H9 (cell line): ENCODE data around the gene SLC7A5. TPM values are rescaled to one million over a fixed set of nuclear protein-coding genes. Genes with fewer than 3 reads are reported as not detected.

Experiments used
- DNase-seq: peaks from one replicate; pipeline ENCODE4 v3.0.0-alpha.2; 2017
- H2AFZ ChIP-seq: one replicate; pipeline ENCODE4 v1.6.1; 2013; ENCODE audit warnings: mild to moderate bottlenecking, low read length, control low read depth, moderate library complexity
- H2AK5ac ChIP-seq: 2 replicates; pipeline ENCODE4 v1.6.1; 2013; ENCODE audit warnings: low read length, control low read depth, mixed read lengths; ENCODE audit not compliant: insufficient read length
- H2BK120ac ChIP-seq: one replicate; pipeline ENCODE4 v1.6.1; 2013; ENCODE audit warnings: low read depth, mild to moderate bottlenecking, low read length, control low read depth, inconsistent platforms; ENCODE audit not compliant: poor library complexity, severe bottlenecking
- H2BK12ac ChIP-seq: 2 replicates; pipeline ENCODE4 v1.6.1; 2013; ENCODE audit warnings: low read length, control low read depth, mixed read lengths, low read depth; ENCODE audit not compliant: insufficient read length
- H2BK15ac ChIP-seq: 2 replicates; pipeline ENCODE4 v1.6.1; 2013; ENCODE audit warnings: low read depth, low read length, control low read depth
- H2BK20ac ChIP-seq: one replicate; pipeline ENCODE4 v1.6.1; 2013; ENCODE audit warnings: low read depth, mild to moderate bottlenecking, low read length, control low read depth, inconsistent platforms; ENCODE audit not compliant: poor library complexity, severe bottlenecking
- H2BK5ac ChIP-seq: 2 replicates; pipeline ENCODE4 v1.6.1; 2013; ENCODE audit warnings: low read length, control low read depth, mixed read lengths; ENCODE audit not compliant: insufficient read length
- H3K14ac ChIP-seq: 2 replicates; pipeline ENCODE4 v1.6.1; 2013; ENCODE audit warnings: low read length, control low read depth; ENCODE audit not compliant: insufficient read depth
- H3K18ac ChIP-seq: 2 replicates; pipeline ENCODE4 v1.6.1; 2013; ENCODE audit warnings: low read depth, mild to moderate bottlenecking, mixed read lengths, low read length, control low read depth; ENCODE audit not compliant: insufficient read length
- H3K23ac ChIP-seq: 2 replicates; pipeline ENCODE4 v1.6.1; 2013; ENCODE audit warnings: low read length, control low read depth, mixed read lengths, low read depth; ENCODE audit not compliant: insufficient read length
- H3K23me2 ChIP-seq: 2 replicates; pipeline ENCODE4 v1.6.1; 2013; ENCODE audit warnings: low read depth, mild to moderate bottlenecking, mixed read lengths, low read length, control low read depth; ENCODE audit not compliant: insufficient read length, poor library complexity, severe bottlenecking
- H3K27ac ChIP-seq: 2 replicates; pipeline ENCODE4 v1.5.1; 2013; ENCODE audit warnings: low read length, control low read depth, mixed read lengths, low read depth; ENCODE audit not compliant: insufficient read length
- H3K27me3 ChIP-seq: 2 replicates; pipeline ENCODE4 v1.6.1; 2013; ENCODE audit warnings: low read length, control low read depth, inconsistent platforms; ENCODE audit not compliant: insufficient read depth
- H3K4ac ChIP-seq: 2 replicates; pipeline ENCODE4 v1.6.1; 2013; ENCODE audit warnings: low read depth, mild to moderate bottlenecking, control low read depth, inconsistent platforms, low read length, moderate library complexity
- H3K4me1 ChIP-seq: 2 replicates; pipeline ENCODE4 v1.6.1; 2013; ENCODE audit warnings: low read length, control low read depth, inconsistent platforms; ENCODE audit not compliant: insufficient read depth
- H3K4me2 ChIP-seq: 2 replicates; pipeline ENCODE4 v1.6.1; 2013; ENCODE audit warnings: low read length, control low read depth, mixed read lengths; ENCODE audit not compliant: insufficient read length, insufficient read depth
- H3K56ac ChIP-seq: 2 replicates; pipeline ENCODE4 v1.6.1; 2013; ENCODE audit warnings: low read depth, mild to moderate bottlenecking, mixed read lengths, low read length, control low read depth; ENCODE audit not compliant: insufficient read length
- H3K79me1 ChIP-seq: 2 replicates; pipeline ENCODE4 v1.6.1; 2013; ENCODE audit warnings: low read depth, mild to moderate bottlenecking, moderate library complexity, low read length, control low read depth, inconsistent platforms; ENCODE audit not compliant: insufficient read depth, poor library complexity, severe bottlenecking
- H3K79me2 ChIP-seq: 2 replicates; pipeline ENCODE4 v1.6.1; 2013; ENCODE audit warnings: low read length, control low read depth, inconsistent platforms; ENCODE audit not compliant: insufficient read depth
- H3K9ac ChIP-seq: 2 replicates; pipeline ENCODE4 v1.6.1; 2013; ENCODE audit warnings: low read length, control low read depth, mixed read lengths; ENCODE audit not compliant: insufficient read length; ENCODE audit errors: extremely low read depth
- H3K9me3 ChIP-seq: one replicate; pipeline ENCODE4 v1.6.1; 2013; ENCODE audit warnings: low read depth, low read length, inconsistent platforms; ENCODE audit not compliant: control insufficient read depth
- H3T11ph ChIP-seq: one replicate; pipeline ENCODE4 v1.6.1; 2013; ENCODE audit warnings: mild to moderate bottlenecking, low read length, control low read depth, inconsistent platforms
- H4K20me1 ChIP-seq: one replicate; pipeline ENCODE4 v1.6.1; 2013; ENCODE audit not compliant: control insufficient read depth, insufficient read length, insufficient read depth
- H4K5ac ChIP-seq: 2 replicates; pipeline ENCODE4 v1.6.1; 2013; ENCODE audit warnings: low read depth, mild to moderate bottlenecking, mixed read lengths, low read length, control low read depth; ENCODE audit not compliant: insufficient read length
- H4K8ac ChIP-seq: replicated peaks from 2 replicates; pipeline ENCODE4 v1.6.1; 2013; ENCODE audit warnings: low read length, control low read depth, mixed read lengths, low read depth; ENCODE audit not compliant: insufficient read length
- H4K91ac ChIP-seq: 2 replicates; pipeline ENCODE4 v1.6.1; 2013; ENCODE audit warnings: low read depth, mild to moderate bottlenecking, moderate library complexity, mixed read lengths, low read length, control low read depth; ENCODE audit not compliant: insufficient read length
- H3K27ac Mint-ChIP-seq, 3 experiments: 2 replicates in 2 of 3; 3 replicates in 1 of 3; pipeline ENCODE4 v1.8.0; 2020 to 2021; ENCODE audit warnings: mixed read lengths in 3 of 3, mild to moderate bottlenecking in 1 of 3, moderate library complexity in 1 of 3
- H3K27me3 Mint-ChIP-seq: 2 replicates; pipeline ENCODE4 v1.8.0; 2021; ENCODE audit warnings: low read depth, mild to moderate bottlenecking, moderate library complexity, mixed read lengths
- H3K36me3 Mint-ChIP-seq, 3 experiments: 2 replicates in 2 of 3; 3 replicates in 1 of 3; pipeline ENCODE4 v1.8.0; 2020 to 2021; ENCODE audit warnings: low read depth in 3 of 3, mixed read lengths in 3 of 3; ENCODE audit not compliant: insufficient read depth in 1 of 3
- H3K4me1 Mint-ChIP-seq, 2 experiments: 2 replicates each; pipeline ENCODE4 v1.8.0; 2020; ENCODE audit warnings: mixed read lengths in 2 of 2
- H3K4me3 Mint-ChIP-seq, 2 experiments: 2 replicates in 1 of 2; 3 replicates in 1 of 2; pipeline ENCODE4 v1.8.0; 2020 to 2021; ENCODE audit warnings: mild to moderate bottlenecking in 2 of 2, mixed read lengths in 2 of 2, moderate library complexity in 1 of 2
- H3K9me3 Mint-ChIP-seq, 2 experiments: 2 replicates in 1 of 2; 3 replicates in 1 of 2; pipeline ENCODE4 v1.8.0; 2020; ENCODE audit warnings: mild to moderate bottlenecking in 2 of 2, mixed read lengths in 2 of 2, moderate library complexity in 1 of 2
- WGBS: extraction: QIAGEN DNeasy Blood & Tissue Kit; methylation state at CpG from one replicate; pipeline ENCODE4 v1.1.7; 2013; ENCODE audit warnings: missing lambda C conversion rate, low lambda C conversion rate, mixed read lengths; ENCODE audit not compliant: insufficient read length; ENCODE audit errors: extremely low coverage; 5-methylcytosine and 5-hydroxymethylcytosine counted together
- total RNA-seq: library from RNA; stranded (reverse); gene quantifications from 2 replicates; pipeline ENCODE4 v1.2.1, GENCODE V29; 2021
- TF ChIP-seq, protein P1 (sequence below): fragments of 200-600 bp; sonication (generic); conservative IDR thresholded peaks from 3 replicates; pipeline ENCODE4 v1.8.0; 2021; ENCODE audit warnings: antibody characterized with exemption, mild to moderate bottlenecking

SLC7A5 gene
- total RNA-seq, 1 experiment from 2014 or later, result 217 TPM

DNA sequence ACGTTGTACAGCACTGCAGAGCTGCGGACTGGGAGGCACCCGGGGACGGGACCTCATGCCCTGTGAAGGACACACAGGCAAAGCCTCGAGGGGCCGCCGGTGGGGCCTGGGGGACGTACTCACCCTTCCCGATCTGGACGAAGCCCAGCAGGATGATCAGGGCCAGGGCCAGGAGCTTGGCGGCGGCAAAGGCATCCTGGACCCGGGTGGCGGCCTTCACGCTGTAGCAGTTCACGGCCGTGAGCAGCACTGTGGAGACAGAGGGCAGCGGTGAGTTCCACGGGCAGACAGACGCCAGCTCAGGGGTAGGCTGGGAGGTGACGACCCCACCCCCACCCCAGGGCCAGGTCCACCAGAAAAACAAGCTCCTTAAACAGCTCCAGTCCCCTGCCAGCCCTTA lies 17.7 kb downstream of the SLC7A5 start:
- H3K79me2 ChIP-seq, result no peaks in the 10 kb centered on the region; the same call in 1 of the 2 replicates
- Mint-ChIP-seq H3K36me3 (peaks cover 24 to 68% (median 41%) of the 10 kb centered on the region in 3 experiments), H3K9me3 (peaks cover 0 to 3% of the 10 kb centered on the region in 2 experiments; a peak in 1 of 5 replicates), H3K4me1 (peaks cover 20 to 54% of the 10 kb centered on the region in 2 experiments), H3K27me3 (no peaks in the 10 kb centered on the region; the same call in 1 of the 2 replicates), H3K4me3 (no peak overlapping the region; a peak in 1 of 5 replicates), H3K27ac (peak overlapping the region in 2 of 3 experiments; percentile 75 to 97; a peak in 3 of 7 replicates)
- no peak overlapping the region for H4K5ac ChIP-seq
- no peak overlapping the region for H4K8ac ChIP-seq
- H3K79me1 ChIP-seq, result no peaks in the 10 kb centered on the region
- no peak overlapping the region for H3K27ac ChIP-seq
- H3K4me2 ChIP-seq, result no peak overlapping the region
- peaks cover 2% of the 10 kb centered on the region for H4K20me1 ChIP-seq
- no peak overlapping the region for H3T11ph ChIP-seq
- no peak overlapping the region for H2BK15ac ChIP-seq
- no peak overlapping the region for H4K91ac ChIP-seq
- H3K9me3 ChIP-seq, result no peaks in the 10 kb centered on the region
- H3K4me1 ChIP-seq, result no peaks in the 10 kb centered on the region; the same call in 1 of the 2 replicates
- TF ChIP-seq, protein P1, sequence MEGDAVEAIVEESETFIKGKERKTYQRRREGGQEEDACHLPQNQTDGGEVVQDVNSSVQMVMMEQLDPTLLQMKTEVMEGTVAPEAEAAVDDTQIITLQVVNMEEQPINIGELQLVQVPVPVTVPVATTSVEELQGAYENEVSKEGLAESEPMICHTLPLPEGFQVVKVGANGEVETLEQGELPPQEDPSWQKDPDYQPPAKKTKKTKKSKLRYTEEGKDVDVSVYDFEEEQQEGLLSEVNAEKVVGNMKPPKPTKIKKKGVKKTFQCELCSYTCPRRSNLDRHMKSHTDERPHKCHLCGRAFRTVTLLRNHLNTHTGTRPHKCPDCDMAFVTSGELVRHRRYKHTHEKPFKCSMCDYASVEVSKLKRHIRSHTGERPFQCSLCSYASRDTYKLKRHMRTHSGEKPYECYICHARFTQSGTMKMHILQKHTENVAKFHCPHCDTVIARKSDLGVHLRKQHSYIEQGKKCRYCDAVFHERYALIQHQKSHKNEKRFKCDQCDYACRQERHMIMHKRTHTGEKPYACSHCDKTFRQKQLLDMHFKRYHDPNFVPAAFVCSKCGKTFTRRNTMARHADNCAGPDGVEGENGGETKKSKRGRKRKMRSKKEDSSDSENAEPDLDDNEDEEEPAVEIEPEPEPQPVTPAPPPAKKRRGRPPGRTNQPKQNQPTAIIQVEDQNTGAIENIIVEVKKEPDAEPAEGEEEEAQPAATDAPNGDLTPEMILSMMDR, result 0 out of 3 replicates have a peak, but pooled peaks have one; percentile 18
- no peak overlapping the region for H3K23ac ChIP-seq
- H3K18ac ChIP-seq, result no peak overlapping the region
- H3K56ac ChIP-seq, result no peak overlapping the region
- no peak overlapping the region for H2BK20ac ChIP-seq
- no peak overlapping the region for H2AFZ ChIP-seq
- no CpG with 5 or more reads among the region's 21 CpGs for WGBS
- H3K27me3 ChIP-seq, result no peaks in the 10 kb centered on the region
- no peak overlapping the region for H2BK5ac ChIP-seq
- no peak overlapping the region; the same call in 1 of the 2 replicates for H3K14ac ChIP-seq
- H2AK5ac ChIP-seq, result no peak overlapping the region
- DNase-seq, result no peak
- H2BK120ac ChIP-seq, result no peak overlapping the region
- no peak overlapping the region for H2BK12ac ChIP-seq
- H3K4ac ChIP-seq, result no peak overlapping the region
- no peak overlapping the region for H3K9ac ChIP-seq
- H3K23me2 ChIP-seq, result no peaks in the 10 kb centered on the region
